ENCODE data around the gene KCNK18.

- TF ChIP-seq CTCF (IDR thresholded peaks at IDR 0.05) (no peak), KDM5A (IDR thresholded peaks at IDR 0.05) (no peak), ZFP36 (IDR thresholded peaks at IDR 0.05; ENCODE audit: borderline replicate concordance, partially characterized antibody) (no peak), POLR2A (IDR thresholded peaks at IDR 0.05; ENCODE audit: low read length) (no peak), MAZ (IDR thresholded peaks at IDR 0.05; ENCODE audit: borderline replicate concordance, low read depth, low read length) (no peak), ZC3H11A (IDR thresholded peaks at IDR 0.05) (no peak), RCOR1 (IDR thresholded peaks at IDR 0.05; ENCODE audit: low read depth, low read length) (no peak), SREBF2 (IDR thresholded peaks at IDR 0.05) (no peak), EHMT2 (IDR thresholded peaks at IDR 0.05; ENCODE audit: low read depth) (no peak), MYC (IDR thresholded peaks at IDR 0.05; ENCODE audit: borderline replicate concordance, low read length) (no peak), CEBPB (IDR thresholded peaks at IDR 0.05) (no peak), CHD2 (IDR thresholded peaks at IDR 0.05; ENCODE audit: low read length, partially characterized antibody) (no peak)
- TF ChIP-seq, protein P1, sequence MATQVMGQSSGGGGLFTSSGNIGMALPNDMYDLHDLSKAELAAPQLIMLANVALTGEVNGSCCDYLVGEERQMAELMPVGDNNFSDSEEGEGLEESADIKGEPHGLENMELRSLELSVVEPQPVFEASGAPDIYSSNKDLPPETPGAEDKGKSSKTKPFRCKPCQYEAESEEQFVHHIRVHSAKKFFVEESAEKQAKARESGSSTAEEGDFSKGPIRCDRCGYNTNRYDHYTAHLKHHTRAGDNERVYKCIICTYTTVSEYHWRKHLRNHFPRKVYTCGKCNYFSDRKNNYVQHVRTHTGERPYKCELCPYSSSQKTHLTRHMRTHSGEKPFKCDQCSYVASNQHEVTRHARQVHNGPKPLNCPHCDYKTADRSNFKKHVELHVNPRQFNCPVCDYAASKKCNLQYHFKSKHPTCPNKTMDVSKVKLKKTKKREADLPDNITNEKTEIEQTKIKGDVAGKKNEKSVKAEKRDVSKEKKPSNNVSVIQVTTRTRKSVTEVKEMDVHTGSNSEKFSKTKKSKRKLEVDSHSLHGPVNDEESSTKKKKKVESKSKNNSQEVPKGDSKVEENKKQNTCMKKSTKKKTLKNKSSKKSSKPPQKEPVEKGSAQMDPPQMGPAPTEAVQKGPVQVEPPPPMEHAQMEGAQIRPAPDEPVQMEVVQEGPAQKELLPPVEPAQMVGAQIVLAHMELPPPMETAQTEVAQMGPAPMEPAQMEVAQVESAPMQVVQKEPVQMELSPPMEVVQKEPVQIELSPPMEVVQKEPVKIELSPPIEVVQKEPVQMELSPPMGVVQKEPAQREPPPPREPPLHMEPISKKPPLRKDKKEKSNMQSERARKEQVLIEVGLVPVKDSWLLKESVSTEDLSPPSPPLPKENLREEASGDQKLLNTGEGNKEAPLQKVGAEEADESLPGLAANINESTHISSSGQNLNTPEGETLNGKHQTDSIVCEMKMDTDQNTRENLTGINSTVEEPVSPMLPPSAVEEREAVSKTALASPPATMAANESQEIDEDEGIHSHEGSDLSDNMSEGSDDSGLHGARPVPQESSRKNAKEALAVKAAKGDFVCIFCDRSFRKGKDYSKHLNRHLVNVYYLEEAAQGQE (IDR thresholded peaks at IDR 0.05): no peak
Measured at GRCh38 chr10:117256910-117257309, 59.6 kb downstream of the KCNK18 start.

All from A549 (cell line).